Measurements from ENCODE around the gene SAT2.

Gene SAT2

GRCh38 chr17:7627250-7628121 lies at the start of gene SAT2:
SAT2 (minus strand) TSS chr17:7627821; CDS start chr17:7627635, 186 bp downstream.
- Histone ChIP-seq H3K4me1 (ENCODE audit: control insufficient read depth, insufficient read depth, low read length) (peaks cover 3% of the 10 kb centered on the region), H3K27me3 (ENCODE audit: control insufficient read depth, insufficient read depth, low read length) (no peaks in the 10 kb centered on the region), H3K9ac (ENCODE audit: low read length) (peak within 1 kb of the TSS; percentile 88), H3K27ac (ENCODE audit: low read depth, low read length) (peak within 1 kb of the TSS; percentile 95), H3K36me3 (ENCODE audit: control insufficient read depth, insufficient read depth, low read length) (no peaks in the 10 kb centered on the region), H3K4me3 (ENCODE audit: low read length) (peak within 1 kb of the TSS; percentile 81)

DNA sequence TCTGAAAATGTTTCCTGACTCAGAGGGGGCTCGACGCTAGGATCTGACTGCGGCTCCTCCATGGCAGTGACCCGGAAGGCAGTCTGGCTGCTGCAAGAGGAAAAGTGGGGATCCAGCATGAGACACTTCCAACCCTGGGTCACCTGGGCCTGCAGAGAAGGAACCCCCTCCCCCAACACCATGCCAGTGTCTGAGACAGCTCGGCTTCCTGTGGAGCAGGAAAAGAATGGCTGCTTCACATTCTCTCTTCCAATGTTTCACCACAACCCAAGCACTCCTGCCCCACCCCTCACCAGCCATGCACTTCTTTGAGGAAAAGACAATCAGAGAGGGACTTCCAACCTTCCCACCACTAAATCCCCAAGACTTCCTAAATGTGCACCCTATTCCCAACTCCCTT lies 48.9 kb upstream of the SAT2 start:
- Histone ChIP-seq H3K36me3 (ENCODE audit: control insufficient read depth, insufficient read depth, low read length) (peaks cover 30% of the 10 kb centered on the region), H3K4me1 (ENCODE audit: control insufficient read depth, insufficient read depth, low read length) (no peaks in the 10 kb centered on the region), H3K4me3 (ENCODE audit: low read length) (no peak overlapping the region), H3K27ac (ENCODE audit: low read depth, low read length) (no peak overlapping the region), H3K27me3 (ENCODE audit: control insufficient read depth, insufficient read depth, low read length) (no peaks in the 10 kb centered on the region), H3K9ac (ENCODE audit: low read length) (no peak overlapping the region)

DNA sequence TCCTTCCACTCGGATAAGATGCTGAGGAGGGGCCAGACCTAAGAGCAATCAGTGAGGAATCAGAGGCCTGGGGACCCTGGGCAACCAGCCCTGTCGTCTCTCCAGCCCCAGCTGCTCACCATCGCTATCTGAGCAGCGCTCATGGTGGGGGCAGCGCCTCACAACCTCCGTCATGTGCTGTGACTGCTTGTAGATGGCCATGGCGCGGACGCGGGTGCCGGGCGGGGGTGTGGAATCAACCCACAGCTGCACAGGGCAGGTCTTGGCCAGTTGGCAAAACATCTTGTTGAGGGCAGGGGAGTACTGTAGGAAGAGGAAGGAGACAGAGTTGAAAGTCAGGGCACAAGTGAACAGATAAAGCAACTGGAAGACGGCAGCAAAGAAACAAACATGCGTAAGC lies 47.3 kb upstream of the SAT2 start:
- H3K27ac ChIP-seq (ENCODE audit: low read depth, low read length) = no peak overlapping the region
- no peak overlapping the region for H3K9ac ChIP-seq (ENCODE audit: low read length)
- H3K36me3 ChIP-seq (ENCODE audit: control insufficient read depth, insufficient read depth, low read length) = peaks cover 37% of the 10 kb centered on the region
- H3K4me1 ChIP-seq (ENCODE audit: control insufficient read depth, insufficient read depth, low read length) = no peaks in the 10 kb centered on the region
- no peak overlapping the region for H3K4me3 ChIP-seq (ENCODE audit: low read length)
- H3K27me3 ChIP-seq (ENCODE audit: control insufficient read depth, insufficient read depth, low read length) = no peaks in the 10 kb centered on the region

- Histone ChIP-seq H3K27me3 (ENCODE audit: control insufficient read depth, insufficient read depth, low read length) (no peaks in the 10 kb centered on the region), H3K27ac (ENCODE audit: low read depth, low read length) (no peak overlapping the region), H3K4me3 (ENCODE audit: low read length) (no peak overlapping the region), H3K9ac (ENCODE audit: low read length) (no peak overlapping the region), H3K36me3 (ENCODE audit: control insufficient read depth, insufficient read depth, low read length) (peaks cover 46% of the 10 kb centered on the region), H3K4me1 (ENCODE audit: control insufficient read depth, insufficient read depth, low read length) (no peaks in the 10 kb centered on the region)
These were observed 45.6 kb upstream of the SAT2 start for GRCh38 chr17:7673239-7673638.

DNA sequence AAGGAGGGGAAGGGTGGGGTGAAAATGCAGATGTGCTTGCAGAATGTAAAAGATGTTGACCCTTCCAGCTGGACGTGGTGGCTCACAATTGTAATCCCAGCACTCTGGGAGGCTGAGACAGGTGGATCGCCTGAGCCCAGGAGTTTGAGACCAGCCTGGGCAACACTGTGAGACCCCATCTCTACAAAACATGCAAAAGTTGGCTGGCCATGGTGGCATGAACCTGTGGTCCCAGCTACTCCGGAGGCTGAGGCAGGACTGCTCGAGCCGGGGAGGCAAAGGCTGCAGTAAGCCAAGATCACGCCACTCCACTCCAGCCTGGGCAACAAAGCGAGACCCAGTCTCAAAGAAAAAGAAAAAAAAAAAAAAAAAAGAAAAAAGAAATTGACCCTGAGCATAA lies 40.9 kb upstream of the SAT2 start:
- H3K27me3 ChIP-seq (ENCODE audit: control insufficient read depth, insufficient read depth, low read length) = no peaks in the 10 kb centered on the region
- H3K9ac ChIP-seq (ENCODE audit: low read length) = no peak overlapping the region
- no peak overlapping the region for H3K4me3 ChIP-seq (ENCODE audit: low read length)
- no peaks in the 10 kb centered on the region for H3K4me1 ChIP-seq (ENCODE audit: control insufficient read depth, insufficient read depth, low read length)
- H3K36me3 ChIP-seq (ENCODE audit: control insufficient read depth, insufficient read depth, low read length) = peaks cover 26% of the 10 kb centered on the region
- H3K27ac ChIP-seq (ENCODE audit: low read depth, low read length) = no peak overlapping the region

DNA sequence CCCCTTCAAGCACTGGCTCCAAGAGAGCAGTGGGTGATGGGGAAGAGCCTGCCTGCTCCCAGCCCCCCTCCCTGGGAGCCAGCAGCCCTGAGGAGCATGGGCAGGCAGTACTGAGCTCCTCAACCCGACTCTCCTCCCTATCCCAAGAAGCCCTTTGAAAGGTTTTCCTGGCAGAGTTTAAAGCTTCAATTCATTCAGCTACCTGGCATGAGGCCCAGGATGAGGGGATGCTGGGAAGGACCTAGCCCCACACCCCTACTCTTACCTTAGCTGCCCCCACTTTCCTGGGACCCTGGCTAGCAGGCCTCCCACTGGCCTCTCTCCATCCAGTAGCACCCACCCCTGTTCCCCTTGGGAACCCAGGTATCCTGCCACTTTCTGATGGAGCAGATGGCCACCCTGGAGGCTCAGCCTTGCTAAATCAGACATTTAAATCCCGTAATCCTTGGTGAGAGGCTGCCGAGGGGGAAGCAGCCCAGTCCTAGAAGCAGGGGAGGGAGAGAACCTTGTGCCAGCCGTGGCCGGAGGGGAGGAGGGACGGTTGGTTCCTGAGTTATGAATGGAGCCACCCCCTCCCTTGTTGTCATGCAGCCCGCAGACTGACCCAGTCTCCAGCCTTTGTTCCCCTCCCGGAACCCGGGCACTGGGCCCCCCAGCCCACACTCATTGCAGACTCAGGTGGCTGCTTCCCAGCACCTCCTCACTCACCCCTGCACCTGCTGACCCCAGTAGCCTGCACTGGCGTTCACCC lies 40.2 kb upstream of the SAT2 start:
- no peak overlapping the region for H3K9ac ChIP-seq (ENCODE audit: low read length)
- H3K27ac ChIP-seq (ENCODE audit: low read depth, low read length) = no peak overlapping the region
- H3K27me3 ChIP-seq (ENCODE audit: control insufficient read depth, insufficient read depth, low read length) = no peaks in the 10 kb centered on the region
- H3K4me3 ChIP-seq (ENCODE audit: low read length) = no peak overlapping the region
- H3K4me1 ChIP-seq (ENCODE audit: control insufficient read depth, insufficient read depth, low read length) = no peaks in the 10 kb centered on the region
- H3K36me3 ChIP-seq (ENCODE audit: control insufficient read depth, insufficient read depth, low read length) = peaks cover 21% of the 10 kb centered on the region

GRCh38 chr17:7656958-7657609 lies 29.5 kb upstream of the SAT2 start:
- Histone ChIP-seq H3K27ac (ENCODE audit: low read depth, low read length) (no peak overlapping the region), H3K36me3 (ENCODE audit: control insufficient read depth, insufficient read depth, low read length) (no peaks in the 10 kb centered on the region), H3K4me3 (ENCODE audit: low read length) (no peak overlapping the region), H3K9ac (ENCODE audit: low read length) (no peak overlapping the region), H3K4me1 (ENCODE audit: control insufficient read depth, insufficient read depth, low read length) (no peaks in the 10 kb centered on the region), H3K27me3 (ENCODE audit: control insufficient read depth, insufficient read depth, low read length) (peaks cover under 1% of the 10 kb centered on the region)

- H3K27ac ChIP-seq (ENCODE audit: low read depth, low read length) = no peak overlapping the region
- H3K9ac ChIP-seq (ENCODE audit: low read length) = no peak overlapping the region
- H3K4me3 ChIP-seq (ENCODE audit: low read length) = no peak overlapping the region
- peaks cover 11% of the 10 kb centered on the region for H3K27me3 ChIP-seq (ENCODE audit: control insufficient read depth, insufficient read depth, low read length)
- no peaks in the 10 kb centered on the region for H3K36me3 ChIP-seq (ENCODE audit: control insufficient read depth, insufficient read depth, low read length)
- no peaks in the 10 kb centered on the region for H3K4me1 ChIP-seq (ENCODE audit: control insufficient read depth, insufficient read depth, low read length)
These were observed 27.9 kb upstream of the SAT2 start for GRCh38 chr17:7655541-7655840.

GRCh38 chr17:7654832-7655540 lies 27.4 kb upstream of the SAT2 start:
- Histone ChIP-seq H3K27me3 (ENCODE audit: control insufficient read depth, insufficient read depth, low read length) (peaks cover 13% of the 10 kb centered on the region), H3K9ac (ENCODE audit: low read length) (no peak overlapping the region), H3K4me3 (ENCODE audit: low read length) (no peak overlapping the region), H3K36me3 (ENCODE audit: control insufficient read depth, insufficient read depth, low read length) (no peaks in the 10 kb centered on the region), H3K27ac (ENCODE audit: low read depth, low read length) (no peak overlapping the region), H3K4me1 (ENCODE audit: control insufficient read depth, insufficient read depth, low read length) (no peaks in the 10 kb centered on the region)

DNA sequence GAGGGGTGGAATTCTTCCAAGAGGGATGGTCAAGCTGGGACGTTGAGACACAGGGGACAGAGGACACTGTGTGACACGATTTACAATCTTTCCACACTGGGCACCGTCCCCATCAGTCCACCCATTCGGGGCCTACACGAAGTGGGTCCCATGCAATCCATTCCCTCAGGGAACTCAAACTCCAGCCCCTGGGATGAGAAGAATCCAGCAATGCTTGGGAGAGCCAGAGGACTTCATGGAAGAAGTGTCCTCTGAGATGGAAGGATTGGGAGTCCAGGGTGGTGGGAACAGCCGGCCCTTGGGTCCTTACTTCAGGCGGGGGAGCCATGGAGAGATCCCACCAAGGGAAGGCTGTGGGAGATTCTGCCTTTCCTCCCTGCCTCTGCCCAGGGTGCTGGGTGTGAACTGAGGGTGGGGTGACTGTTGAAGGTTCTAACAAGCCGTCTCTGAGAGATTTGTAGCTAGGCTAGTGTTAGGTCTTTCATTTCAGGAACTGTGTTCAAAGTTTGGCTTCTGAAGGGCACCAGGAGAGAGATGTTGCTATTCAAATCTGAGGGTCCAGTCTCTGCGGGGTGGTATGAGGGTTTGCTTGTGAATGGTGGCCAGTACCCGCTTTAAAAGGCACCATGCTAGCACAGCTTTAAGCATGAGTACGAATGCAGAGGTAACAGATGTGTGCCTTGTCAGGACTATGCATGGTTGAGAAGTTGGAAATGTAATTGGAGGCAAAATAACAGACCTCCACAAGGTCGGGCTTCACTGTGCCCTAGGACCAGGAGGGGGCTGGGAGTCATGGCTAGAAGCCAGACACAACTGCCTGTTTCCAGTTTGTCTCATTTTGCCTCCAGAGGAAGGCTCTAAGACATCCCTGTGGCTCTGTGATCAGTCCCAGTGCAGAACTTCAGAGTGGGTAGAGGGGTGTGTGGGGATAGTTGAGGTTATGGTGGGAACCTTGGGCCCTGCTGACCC lies 25.1 kb upstream of the SAT2 start:
- peaks cover 16% of the 10 kb centered on the region for H3K27me3 ChIP-seq (ENCODE audit: control insufficient read depth, insufficient read depth, low read length)
- no peak overlapping the region for H3K4me3 ChIP-seq (ENCODE audit: low read length)
- no peaks in the 10 kb centered on the region for H3K36me3 ChIP-seq (ENCODE audit: control insufficient read depth, insufficient read depth, low read length)
- no peaks in the 10 kb centered on the region for H3K4me1 ChIP-seq (ENCODE audit: control insufficient read depth, insufficient read depth, low read length)
- H3K27ac ChIP-seq (ENCODE audit: low read depth, low read length) = no peak overlapping the region
- H3K9ac ChIP-seq (ENCODE audit: low read length) = no peak overlapping the region

- peak overlapping the region; percentile 74 for H3K4me3 ChIP-seq (ENCODE audit: low read length)
- H3K4me1 ChIP-seq (ENCODE audit: control insufficient read depth, insufficient read depth, low read length) = no peaks in the 10 kb centered on the region
- H3K36me3 ChIP-seq (ENCODE audit: control insufficient read depth, insufficient read depth, low read length) = no peaks in the 10 kb centered on the region
- H3K27ac ChIP-seq (ENCODE audit: low read depth, low read length) = peak overlapping the region; percentile 24
- H3K27me3 ChIP-seq (ENCODE audit: control insufficient read depth, insufficient read depth, low read length) = peaks cover 16% of the 10 kb centered on the region
- H3K9ac ChIP-seq (ENCODE audit: low read length) = no peak overlapping the region
These were observed 24.2 kb upstream of the SAT2 start for GRCh38 chr17:7651665-7652387.
